OCI-LY3 (cell line): ENCODE results near the gene TMSB10.

Experiments used
- EZH2phosphoT487 ChIP-seq: fragments of 200-600 bp; shearing (Covaris generic); IDR thresholded peaks from 2 replicates; pipeline ENCODE4 v1.6.1; 2018; ENCODE audit warnings: antibody characterized with exemption, mixed run types, low read depth
- TF ChIP-seq, protein P1 (sequence below): fragments of 200-600, 300-600 bp; sonication (generic); IDR thresholded peaks from 2 replicates; pipeline ENCODE4 v1.5.1; 2014; ENCODE audit warnings: antibody characterized with exemption, low read length, low read depth

DNA sequence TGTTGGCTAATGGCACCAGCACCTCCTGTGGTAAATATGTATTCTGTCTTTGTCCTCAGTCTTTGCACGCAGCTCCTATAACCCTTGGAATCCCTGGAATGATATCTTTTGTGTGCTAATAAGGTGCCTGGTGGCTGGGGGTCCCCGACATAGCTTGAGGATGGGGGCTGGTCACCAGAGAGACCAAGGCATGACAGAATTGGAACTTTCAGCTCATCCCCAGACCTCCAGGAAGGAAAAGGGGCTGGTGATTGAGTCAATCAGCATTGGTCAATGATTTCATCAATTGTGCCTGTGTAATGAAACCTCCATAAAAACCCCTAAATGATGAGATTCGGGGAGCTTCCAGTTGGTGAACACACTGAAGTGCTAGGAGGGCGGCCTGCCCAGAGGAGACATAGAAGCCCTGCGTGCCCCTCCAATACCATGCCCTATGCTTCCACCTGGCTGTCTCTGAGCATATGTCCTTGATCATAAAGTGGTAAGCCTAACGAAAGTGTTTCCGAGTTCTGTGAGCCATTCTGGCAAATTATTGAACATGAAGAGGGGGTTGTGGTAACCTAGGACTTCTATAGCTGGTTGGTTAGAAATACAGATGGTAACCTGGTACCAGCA is 38.9 kb downstream of the TMSB10 start:
- TF ChIP-seq, protein P1, sequence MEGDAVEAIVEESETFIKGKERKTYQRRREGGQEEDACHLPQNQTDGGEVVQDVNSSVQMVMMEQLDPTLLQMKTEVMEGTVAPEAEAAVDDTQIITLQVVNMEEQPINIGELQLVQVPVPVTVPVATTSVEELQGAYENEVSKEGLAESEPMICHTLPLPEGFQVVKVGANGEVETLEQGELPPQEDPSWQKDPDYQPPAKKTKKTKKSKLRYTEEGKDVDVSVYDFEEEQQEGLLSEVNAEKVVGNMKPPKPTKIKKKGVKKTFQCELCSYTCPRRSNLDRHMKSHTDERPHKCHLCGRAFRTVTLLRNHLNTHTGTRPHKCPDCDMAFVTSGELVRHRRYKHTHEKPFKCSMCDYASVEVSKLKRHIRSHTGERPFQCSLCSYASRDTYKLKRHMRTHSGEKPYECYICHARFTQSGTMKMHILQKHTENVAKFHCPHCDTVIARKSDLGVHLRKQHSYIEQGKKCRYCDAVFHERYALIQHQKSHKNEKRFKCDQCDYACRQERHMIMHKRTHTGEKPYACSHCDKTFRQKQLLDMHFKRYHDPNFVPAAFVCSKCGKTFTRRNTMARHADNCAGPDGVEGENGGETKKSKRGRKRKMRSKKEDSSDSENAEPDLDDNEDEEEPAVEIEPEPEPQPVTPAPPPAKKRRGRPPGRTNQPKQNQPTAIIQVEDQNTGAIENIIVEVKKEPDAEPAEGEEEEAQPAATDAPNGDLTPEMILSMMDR, result no peak
- no peak for TF ChIP-seq EZH2phosphoT487
